NCI-H1436 (cell line): ENCODE data around the gene CBY1.
"Not testable (repeated sequence)": the region's sequence is repeated elsewhere in the genome, so short reads cannot be mapped to it uniquely, and the experiment has no call there.

ENCODE experiments used
- DNase-seq: peaks from one replicate; lab custom pipeline; 2025; lab: John Stamatoyannopoulos, UW

Gene CBY1

DNA sequence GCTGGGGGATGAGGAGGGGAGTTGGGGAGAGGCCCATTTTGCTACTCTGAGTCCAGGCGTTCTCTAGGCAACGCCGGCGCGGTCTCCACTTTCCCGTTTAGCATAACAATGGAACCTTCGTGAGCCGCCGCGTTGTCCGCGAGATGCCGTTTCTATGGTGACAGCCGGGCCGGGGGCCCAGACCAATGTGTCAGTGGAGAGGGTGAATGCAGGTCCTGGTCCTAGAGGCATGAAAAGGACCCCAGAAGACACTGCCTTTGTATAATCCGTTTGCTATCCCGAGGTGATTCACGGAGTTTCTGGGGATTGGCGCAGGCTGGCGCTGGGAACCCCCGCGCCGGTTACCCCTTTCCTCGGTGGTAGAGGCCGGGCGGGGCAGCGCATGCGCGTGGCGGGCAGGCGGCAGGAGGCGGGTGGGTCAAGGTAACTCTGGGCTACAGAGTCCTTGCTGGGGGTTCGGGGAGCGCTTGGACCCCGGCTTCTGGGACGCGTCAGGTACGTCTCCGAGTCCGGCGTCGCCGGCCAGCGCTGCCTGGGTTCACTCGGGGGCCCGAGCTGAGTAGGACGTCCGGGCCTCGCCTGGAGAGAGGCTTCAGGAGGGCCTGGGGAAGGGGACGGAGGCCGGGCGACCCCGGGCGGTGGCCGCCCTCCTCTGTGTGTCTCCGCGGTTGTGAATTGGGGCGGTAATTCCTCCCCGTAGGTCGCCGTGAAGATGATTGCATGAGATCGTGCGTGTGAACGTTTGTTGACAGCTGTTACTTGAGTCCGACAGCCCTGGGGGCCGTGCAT lies at the start of gene CBY1, which contains the start of gene FAM227A:
TSS of gene CBY1 (plus strand) at position 383 of the 789 bp plus-strand sequence. CDS start 11,417 bp downstream, outside the sequence.
TSS of gene FAM227A (minus strand) at position 137 of the 789 bp plus-strand sequence. CDS start 6,224 bp downstream, outside the sequence.
- DNase-seq = peak; percentile 92

DNA sequence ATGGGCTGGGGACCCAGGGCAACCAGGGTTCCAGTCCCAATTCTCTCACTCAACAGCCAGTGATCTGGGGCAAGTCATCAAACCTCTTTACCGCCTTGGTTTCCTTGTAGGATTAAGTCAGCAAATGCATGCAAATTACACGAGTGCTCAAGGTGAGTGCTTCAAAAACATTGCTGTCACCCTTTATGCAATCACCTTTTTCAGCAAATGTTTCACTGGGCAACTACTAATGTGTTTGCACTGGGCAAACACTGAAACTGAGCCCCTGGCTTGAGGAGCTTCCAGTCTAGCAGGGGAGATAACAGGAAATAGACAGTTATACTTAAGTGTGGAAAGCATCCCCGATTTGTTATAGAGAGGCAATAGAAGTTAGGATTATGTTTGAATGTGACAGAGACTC lies 48.8 kb upstream of the CBY1 start:
- DNase-seq = no peak

DNA sequence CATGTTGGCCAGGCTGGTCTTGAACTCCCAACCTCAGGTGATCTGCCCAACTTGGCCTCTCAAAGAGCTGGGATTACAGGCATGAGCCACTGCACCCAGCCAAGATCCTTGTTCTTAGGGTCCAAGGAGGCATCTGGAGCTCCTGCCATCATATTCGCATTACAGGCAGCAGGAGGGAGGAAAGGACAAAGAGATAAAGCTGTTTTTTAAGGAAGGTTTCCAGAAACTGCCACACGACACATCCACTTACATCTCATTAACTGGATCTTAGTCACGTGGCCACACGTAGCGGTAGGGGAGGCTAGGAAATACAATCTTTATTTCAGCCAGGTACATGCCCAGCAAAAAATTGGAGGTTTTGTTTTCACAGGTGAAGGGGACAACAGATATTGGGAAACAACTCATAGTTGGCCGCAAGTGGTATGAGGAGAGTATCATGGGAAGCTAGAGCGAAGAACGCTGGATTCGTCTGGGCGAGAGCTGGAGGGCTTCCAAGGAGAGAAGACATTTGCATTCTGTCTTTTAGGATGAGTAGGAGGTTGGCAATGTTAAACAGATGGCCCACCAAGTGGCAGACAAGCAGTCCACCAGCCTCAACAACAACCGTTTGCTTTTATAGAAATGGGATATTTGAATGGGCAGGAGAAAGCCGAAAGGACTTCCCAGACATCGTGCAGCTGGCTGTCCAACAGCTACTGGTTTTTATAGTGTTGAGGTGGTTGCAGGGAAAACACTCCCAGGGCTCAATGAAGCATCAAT lies 47.3 kb upstream of the CBY1 start:
- DNase-seq = no peak

DNA sequence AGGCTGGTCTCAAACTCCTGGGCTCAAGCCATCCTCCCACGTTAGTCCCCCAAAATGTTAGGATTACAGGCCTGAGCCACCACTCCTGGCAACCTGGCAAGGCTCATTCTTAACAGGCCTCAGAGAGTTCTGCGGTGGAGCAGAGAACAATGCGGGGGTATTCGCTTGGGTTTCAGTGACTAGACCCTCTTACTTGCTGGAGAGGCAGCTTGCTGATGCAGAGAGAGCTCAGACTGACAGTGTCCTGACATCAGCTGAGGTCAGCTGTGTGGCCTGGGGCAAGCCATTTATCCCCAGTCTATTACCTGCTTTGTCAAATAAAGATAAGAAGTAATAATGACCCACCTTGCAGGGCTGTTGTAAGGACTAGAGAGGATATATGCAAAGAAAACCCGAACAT lies 46.2 kb upstream of the CBY1 start:
- no peak for DNase-seq

DNA sequence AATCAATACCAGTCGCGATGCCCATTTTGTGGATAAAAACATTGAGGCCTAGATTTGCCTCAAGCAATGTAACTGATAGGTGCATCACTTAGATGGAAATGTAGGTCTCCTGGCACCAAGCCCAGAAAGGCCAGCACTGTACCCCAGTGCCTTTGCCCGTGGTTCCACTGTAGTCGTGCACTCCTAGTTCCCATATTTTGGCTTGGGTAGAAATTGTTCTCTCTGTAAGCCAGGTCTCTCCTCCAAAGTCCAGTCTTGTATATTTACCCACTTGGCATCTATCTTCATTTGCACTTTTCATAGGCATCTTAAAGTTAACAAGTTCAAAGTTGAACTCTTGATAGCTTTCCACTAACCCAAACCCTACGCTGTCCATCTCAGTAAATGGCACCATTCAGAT lies 44.9 kb upstream of the CBY1 start:
- no peak for DNase-seq

DNA sequence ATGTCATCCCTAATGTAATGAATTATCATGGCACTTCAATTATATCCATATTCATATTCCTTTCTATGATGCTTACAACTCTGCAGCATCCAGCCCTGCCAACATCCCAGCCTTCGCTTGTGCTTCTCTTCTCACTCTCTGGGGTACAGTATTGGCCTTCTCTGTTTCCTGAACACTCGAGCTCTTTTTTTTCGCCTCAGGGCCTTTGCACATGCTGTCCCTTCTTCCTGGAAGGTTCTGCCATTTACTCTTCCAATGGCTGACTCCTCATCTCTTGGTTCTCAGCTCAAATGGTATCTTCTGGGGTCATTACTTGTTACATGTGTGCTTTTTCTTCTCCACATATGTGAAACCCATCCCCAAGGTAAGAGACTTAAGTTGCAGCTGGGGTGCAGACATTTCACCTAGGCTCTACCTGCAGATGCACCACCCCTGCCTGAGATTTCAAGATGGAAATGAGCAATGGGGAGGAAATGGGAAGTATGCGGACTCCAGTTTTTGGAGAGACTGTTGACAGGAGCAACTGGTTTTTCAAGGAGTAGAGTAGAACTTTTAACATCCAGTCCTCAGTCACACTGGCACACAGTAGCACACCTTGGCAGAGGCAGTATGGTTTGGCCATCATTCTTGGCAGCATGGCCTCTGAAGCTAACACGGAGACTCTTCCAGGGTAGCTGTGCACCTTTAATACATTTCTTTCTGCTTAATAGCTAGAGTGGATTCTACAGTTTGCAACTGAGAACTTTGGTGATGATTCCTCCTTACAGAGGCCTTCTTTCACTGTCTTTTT lies 44.0 kb upstream of the CBY1 start:
- no peak for DNase-seq

DNA sequence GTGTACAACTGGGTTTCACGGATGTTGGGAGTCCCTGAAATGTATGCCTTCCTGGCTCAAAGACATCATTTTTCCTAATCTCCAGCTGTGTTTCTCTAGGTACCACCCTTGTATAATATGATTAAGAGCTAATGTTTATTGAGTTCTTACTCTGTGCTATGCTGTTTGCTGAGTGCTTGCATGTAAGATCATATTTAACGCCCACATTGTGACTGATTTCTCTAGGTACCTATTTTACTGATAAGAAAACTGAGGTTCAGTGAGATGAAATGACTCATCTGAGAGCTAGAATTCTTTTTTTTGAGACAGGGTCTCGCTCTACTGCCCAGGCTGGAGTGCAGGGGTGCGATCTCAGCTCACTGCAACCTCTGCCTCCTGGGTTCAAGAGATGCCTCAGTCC lies 42.9 kb upstream of the CBY1 start:
- DNase-seq = no peak

DNA sequence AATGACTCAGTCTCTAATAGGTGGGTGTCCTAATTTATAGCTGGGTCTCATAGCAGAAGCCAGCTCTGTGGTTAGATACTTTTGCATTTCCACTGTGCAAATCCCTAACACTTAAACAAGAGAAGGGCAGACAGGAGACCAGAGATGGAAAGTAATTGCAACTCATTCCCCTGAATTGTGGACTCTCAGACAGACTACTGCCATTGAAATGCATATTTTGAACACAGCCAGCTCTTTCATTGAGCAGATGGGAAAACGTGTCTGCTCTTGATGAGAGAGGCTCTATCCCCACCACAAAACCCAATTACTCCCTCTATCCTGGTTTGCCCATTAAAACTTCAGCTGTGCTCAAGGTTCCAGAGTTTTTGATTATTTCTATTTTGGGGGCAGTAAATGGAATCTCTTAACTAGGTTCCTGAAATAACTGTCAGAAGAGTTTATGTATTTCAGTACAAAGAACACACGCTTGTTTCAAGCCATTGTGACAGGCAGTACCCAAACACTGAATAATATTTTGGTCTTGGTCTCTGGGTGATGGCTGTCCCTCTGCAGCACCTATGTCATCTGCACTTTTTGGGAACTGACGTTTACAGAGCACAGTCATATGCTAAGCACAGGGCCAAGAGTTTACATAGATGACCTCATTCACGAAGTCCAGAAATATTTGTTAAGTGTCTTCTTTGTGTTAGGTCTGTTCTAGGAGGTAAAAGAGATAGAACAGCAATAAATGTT lies 41.9 kb upstream of the CBY1 start:
- no peak for DNase-seq

DNA sequence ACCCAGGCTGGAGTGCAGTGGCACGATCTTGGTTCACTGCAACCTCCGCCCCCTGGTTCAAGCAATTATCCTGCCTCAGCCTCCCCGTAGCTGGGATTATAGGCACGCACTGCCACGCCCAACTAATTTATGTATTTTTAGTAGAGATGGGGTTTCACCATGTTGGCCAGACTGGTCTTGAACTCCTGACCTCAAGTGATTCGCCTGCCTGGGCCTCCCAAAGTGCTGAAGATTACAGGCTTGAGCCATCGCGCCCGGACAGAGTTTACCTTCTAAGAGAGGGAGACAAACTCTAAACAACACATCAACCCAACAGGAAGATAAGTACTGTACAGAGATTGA lies 41.4 kb upstream of the CBY1 start:
- DNase-seq = not testable (repeated sequence)

DNA sequence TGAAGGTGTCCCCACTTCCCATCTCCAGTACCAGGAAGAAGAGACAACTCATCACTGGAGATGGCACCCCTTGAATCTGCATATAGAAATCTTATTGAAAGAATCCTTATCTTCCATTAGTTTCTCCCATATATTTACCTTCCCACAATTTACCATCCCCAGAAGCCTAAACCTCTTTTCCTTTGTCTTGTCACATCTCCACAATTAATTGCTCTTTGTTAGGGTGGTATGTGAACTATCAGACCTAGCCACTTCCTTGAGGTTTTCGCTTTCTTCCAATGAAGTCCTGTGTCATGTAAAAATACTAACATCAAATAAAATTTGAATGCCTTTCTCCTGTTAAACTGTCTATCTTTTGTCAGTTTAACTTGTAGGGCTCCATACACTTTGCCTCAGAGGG lies 38.2 kb upstream of the CBY1 start:
- DNase-seq = no peak

DNA sequence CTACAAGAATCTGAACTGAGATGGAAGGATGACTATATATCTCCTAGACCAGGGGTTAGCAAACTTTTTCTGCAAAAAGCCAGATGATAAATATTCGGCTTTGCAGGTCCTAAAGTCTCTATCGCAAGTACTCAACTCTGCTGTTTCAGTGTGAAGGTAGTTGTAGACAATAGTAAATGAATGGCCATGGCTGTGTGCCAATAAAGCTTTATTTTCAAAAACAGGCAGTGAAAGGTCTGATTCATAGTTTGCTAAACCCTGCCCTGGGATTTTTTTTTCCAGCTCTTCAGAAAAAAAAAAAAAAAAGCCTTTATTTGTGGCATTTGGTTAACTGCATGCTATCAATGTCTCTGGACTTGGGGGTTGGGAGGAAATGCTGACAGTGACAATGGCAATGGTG lies 37.8 kb upstream of the CBY1 start:
- DNase-seq = no peak

DNA sequence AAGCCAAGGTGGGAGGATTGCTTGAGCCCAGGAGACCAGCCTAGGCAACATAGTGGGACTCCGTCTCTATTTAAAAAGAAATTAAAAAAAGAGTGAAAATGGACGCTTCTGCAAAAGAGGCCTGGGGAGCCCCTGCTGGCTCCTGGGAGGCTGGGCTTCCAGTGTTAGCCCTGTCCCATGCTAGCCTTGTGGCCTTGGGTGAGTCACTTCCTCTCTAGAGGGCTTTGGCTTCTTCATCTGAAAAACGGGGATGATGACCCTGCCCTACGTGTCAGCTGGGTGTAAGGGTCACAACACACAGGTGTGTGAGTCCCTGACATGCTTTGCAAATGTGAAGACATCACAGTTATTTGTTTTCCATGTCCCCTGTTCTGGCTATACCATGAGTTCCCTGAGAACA lies 33.1 kb upstream of the CBY1 start:
- DNase-seq = no peak

DNA sequence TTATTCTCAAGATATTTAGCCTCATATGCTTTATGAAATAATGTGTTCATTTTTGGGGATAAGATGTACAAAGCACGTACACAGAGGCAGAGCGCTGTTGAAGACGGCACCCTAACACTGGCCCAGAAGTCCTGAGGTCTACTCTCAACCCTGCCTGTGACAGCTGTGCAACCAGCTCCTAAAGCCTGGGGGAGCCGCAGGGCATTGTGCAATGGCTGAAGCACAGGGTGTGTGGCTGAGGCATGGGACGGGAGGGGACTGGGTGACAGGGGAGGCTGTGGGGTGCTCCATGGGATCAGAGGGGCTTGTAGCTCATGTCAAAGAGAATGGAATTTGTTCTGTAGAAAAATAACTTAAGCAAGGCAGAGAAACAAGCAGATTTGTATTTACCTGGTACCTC lies 28.0 kb upstream of the CBY1 start:
- no peak for DNase-seq

DNA sequence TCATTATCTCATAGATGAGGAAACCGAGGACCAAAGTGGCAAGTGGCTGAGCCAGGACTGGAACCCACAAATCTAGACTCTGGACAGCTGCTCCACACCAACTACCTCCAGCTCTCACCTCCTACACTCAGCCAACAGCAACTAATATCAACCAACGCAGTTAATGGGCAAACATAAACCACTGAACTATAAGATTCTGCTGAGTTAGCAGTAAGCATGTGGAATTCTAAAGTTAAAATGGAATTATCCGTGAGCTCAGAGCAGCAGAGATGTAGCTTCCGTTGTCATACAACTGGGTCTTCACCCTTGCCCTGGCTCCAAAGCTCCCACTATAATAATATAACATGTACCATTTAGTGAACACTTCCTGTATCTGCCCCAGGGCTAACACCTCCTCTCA lies 27.3 kb upstream of the CBY1 start:
- DNase-seq = no peak

DNA sequence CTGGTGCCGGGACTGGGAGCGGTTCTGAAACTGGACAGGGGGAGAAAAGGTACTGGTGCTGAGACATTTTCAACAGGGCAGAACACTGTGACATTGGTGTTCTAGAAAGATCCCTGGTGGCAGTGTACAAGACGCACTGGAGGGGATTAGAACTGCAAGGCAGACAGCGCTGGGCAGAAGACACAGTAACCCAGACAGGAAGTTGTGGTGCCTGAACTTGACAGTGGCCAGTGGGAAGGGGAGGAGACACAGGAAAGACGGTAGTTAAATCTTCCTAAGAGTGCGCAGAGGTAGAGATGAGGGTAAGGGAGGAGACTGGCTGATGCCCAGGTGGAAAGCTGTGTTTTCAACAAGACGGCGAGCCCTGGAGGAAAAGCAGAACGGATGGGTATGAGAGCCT lies 24.7 kb upstream of the CBY1 start:
- DNase-seq = no peak

DNA sequence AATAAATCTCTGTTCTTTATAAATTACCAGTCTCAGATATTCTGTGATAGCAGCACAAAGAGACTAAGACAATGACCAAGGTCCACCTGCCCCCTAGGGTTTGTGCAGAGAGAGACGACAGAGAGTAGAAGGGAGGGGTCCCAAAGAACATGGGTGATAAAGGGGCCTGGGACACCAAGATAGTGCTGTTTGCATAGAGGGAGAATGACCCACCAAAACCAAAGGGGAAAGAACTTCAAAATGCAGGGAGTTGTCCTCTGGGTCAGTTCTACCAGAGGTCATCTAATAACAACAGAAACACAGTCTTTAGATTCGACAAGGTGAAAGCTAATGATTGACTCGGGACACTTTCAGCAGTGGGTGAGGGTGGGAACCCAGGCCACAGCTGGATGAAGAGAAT lies 23.9 kb upstream of the CBY1 start:
- DNase-seq = no peak

DNA sequence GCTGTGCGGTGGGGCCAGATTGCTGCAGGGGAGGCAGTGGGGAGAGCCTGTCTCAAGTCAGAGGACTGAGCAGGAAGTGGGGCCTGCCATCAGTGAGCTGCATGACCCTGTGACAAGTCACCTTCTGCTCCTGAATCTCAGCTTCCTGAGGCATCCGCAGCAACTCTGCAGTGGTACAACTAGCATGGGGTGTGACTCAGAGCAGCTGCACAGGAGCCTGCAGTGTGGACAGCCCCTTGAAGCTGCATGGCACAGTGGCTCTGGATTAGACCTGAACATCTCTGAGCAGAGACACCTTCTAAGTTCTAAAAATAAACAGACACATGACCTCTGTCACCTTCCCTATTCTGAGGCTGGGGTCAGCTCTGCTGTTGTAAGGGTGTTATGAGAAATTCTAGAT lies 18.2 kb upstream of the CBY1 start:
- no peak for DNase-seq

DNA sequence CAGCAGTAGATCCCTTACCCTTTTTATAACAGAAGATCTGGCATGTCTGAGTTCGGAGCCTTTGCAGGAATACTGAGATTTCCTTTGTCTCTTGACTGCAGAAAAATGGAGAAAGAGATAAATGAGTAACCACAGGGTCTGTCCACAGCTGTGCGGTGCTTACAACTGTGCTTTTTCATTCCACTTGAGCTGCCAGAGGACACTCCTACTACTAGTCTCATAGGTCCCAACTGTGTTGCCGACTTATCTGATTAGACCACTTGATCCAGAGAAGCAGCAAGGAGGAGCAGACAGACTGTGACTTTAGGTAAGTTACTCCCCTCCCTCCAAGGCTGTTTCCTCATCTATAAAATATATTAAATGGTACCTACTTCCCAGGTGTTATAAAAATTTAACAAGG lies 17.7 kb upstream of the CBY1 start:
- no peak for DNase-seq

DNA sequence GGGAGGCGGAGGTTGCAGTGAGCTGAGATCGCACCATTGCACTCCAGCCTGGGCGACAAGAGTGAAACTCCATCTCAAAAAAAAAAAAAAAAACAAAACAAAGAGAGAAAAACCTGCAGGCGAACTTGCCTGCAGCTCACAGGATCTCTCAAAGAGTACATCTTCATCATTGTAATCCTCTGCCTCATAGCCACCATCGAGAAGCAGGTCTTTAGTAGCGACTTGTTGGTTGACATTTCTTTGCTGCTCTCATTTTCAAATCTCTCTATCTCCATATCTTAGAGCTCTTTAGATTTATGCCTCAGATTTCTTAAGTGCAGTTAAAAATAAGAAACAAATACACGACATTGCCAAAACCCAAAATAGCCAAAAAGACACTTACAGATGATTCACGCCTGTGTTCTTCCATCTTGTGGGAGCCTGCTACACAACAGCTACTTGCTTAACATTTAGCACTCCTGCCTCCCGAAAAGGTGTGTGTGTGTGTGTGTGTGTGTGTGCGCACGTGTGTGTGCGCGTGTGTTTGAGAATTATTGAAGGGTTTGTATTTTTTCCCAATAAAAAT lies 14.9 kb upstream of the CBY1 start:
- DNase-seq = no peak

DNA sequence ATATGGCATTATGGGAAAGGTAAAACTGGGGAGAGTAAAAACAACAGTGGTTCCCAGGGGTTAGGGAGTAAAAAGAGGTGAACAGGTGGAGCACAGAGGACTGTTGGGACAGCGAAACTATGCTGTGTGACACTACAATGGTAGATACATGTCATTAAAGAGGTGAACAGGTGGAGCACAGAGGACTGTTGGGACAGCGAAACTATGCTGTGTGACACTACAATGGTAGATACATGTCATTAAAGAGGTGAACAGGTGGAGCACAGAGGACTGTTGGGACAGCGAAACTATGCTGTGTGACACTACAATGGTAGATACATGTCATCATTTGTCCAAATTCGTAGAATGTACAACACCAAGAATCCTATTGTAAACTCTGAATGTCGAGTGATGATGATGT lies 12.2 kb upstream of the CBY1 start:
- not testable (repeated sequence) for DNase-seq

DNA sequence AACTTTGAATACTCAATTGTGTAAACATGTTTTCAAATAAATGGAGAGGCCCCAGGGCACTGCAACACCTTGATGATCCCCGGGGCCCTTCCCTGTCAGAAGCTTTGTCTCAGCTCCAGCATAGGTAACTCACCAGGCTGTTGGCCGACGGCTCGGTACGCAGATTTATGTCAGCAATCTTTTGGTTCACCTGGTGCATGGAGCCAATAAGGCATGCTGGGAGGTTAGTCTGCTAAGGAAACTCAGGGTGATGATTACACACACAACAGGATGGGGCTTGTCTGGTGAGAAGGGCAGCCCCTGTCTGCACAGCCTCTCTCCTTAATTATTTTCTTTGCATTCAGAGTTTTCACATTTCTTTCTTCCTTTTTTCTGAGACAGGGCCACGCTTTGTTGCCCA lies 11.0 kb upstream of the CBY1 start:
- DNase-seq = no peak
